IMR-90 (cell line): ENCODE results near the gene TCF7L2. TPM values are rescaled to one million over a fixed set of nuclear protein-coding genes. Genes with fewer than 3 reads are reported as not detected.

ENCODE experiments used
- ATAC-seq: fragments of 200-7000 bp; cut with Tn5 transposase; 2 replicates; pipeline ENCODE4 v1.9.1; 2020; ENCODE audit warnings: low read depth, mild to moderate bottlenecking, moderate library complexity
- BruUV-seq: library from RNA; stranded (reverse); fragments of 400-500 nt; replicated peaks from 2 replicates; lab custom pipeline; 2021; lab: Mats Ljungman, UMichigan
- CTCF ChIA-PET: fragments of 300-600 bp; formaldehyde crosslinking; extraction: SDS; loops from one replicate; lab custom pipeline; 2021; ENCODE audit warnings: antibody characterized with exemption; lab: Yijun Ruan, JAX
- POLR2A ChIA-PET: fragments of 300-600 bp; sonication (Branson Sonifier 250); formaldehyde crosslinking; loops from one replicate; lab custom pipeline; 2022; ENCODE audit warnings: antibody characterized with exemption; ENCODE audit not compliant: unreplicated experiment; lab: Charles Lee
- DNase-seq: peaks from one replicate; pipeline ENCODE4 v3.0.0; 2013
- H2AFZ ChIP-seq: replicated peaks from 2 replicates; pipeline ENCODE3; 2013; ENCODE audit warnings: low read length, mild to moderate bottlenecking; ENCODE audit not compliant: poor library complexity
- H2AK5ac ChIP-seq: 2 replicates; pipeline ENCODE4 v1.6.1; 2013; ENCODE audit warnings: low read depth, low read length, inconsistent platforms
- H2AK9ac ChIP-seq: replicated peaks from 2 replicates; pipeline ENCODE3; 2013; ENCODE audit warnings: mild to moderate bottlenecking, low read depth, low read length, moderate library complexity; ENCODE audit not compliant: poor library complexity
- H2BK120ac ChIP-seq: 2 replicates; pipeline ENCODE4 v1.6.1; 2013; ENCODE audit warnings: low read depth, low read length, inconsistent platforms
- H2BK15ac ChIP-seq: 3 replicates; pipeline ENCODE4 v1.6.1; 2013; ENCODE audit warnings: low read depth, low read length, inconsistent platforms
- H2BK20ac ChIP-seq: 2 replicates; pipeline ENCODE4 v1.6.1; 2013; ENCODE audit warnings: low read depth, mild to moderate bottlenecking, inconsistent platforms, low read length, moderate library complexity
- H2BK5ac ChIP-seq: 2 replicates; pipeline ENCODE4 v1.6.1; 2013; ENCODE audit warnings: mild to moderate bottlenecking, low read depth, low read length, inconsistent platforms; ENCODE audit not compliant: poor library complexity, severe bottlenecking
- H3K14ac ChIP-seq: replicated peaks from 2 replicates; pipeline ENCODE4 v1.6.1; 2013; ENCODE audit warnings: low read depth, low read length, inconsistent platforms
- H3K18ac ChIP-seq: 2 replicates; pipeline ENCODE4 v1.6.1; 2013; ENCODE audit warnings: low read depth, low read length, control low read depth
- H3K23ac ChIP-seq: 2 replicates; pipeline ENCODE4 v1.6.1; 2013; ENCODE audit warnings: low read depth, low read length, inconsistent platforms
- H3K27ac ChIP-seq: 2 replicates; pipeline ENCODE4 v1.5.1; 2013; ENCODE audit warnings: mild to moderate bottlenecking, control low read depth, low read length; ENCODE audit not compliant: insufficient read depth
- H3K27me3 ChIP-seq: 2 replicates; pipeline ENCODE4 v1.6.1; 2013; ENCODE audit warnings: low read length; ENCODE audit not compliant: control insufficient read depth, insufficient read depth
- H3K36me3 ChIP-seq: 2 replicates; pipeline ENCODE4 v1.6.1; 2013; ENCODE audit warnings: low read length, mixed read lengths; ENCODE audit not compliant: control insufficient read depth, insufficient read depth
- H3K4ac ChIP-seq: 2 replicates; pipeline ENCODE4 v1.6.1; 2013; ENCODE audit warnings: low read depth, low read length, inconsistent platforms
- H3K4me1 ChIP-seq: 2 replicates; pipeline ENCODE4 v1.6.1; 2013; ENCODE audit warnings: low read length, mixed read lengths; ENCODE audit not compliant: control insufficient read depth, insufficient read depth
- H3K4me2 ChIP-seq: 2 replicates; pipeline ENCODE4 v1.6.1; 2013; ENCODE audit warnings: low read depth, mild to moderate bottlenecking, control low read depth, low read length, moderate library complexity
- H3K4me3 ChIP-seq: 2 replicates; pipeline ENCODE4 v1.5.1; 2013; ENCODE audit warnings: low read depth, mild to moderate bottlenecking, control low read depth, low read length, moderate library complexity; ENCODE audit not compliant: insufficient read depth
- H3K56ac ChIP-seq: 2 replicates; pipeline ENCODE4 v1.6.1; 2013; ENCODE audit warnings: low read length, inconsistent platforms; ENCODE audit not compliant: insufficient read depth; ENCODE audit errors: extremely low read depth
- H3K79me1 ChIP-seq, 2 experiments: 2 replicates each; pipeline ENCODE4 v1.6.1; 2013; ENCODE audit warnings: low read length in 2 of 2, inconsistent platforms in 1 of 2, low read depth in 1 of 2
- H3K9ac ChIP-seq: 2 replicates; pipeline ENCODE4 v1.6.1; 2013; ENCODE audit warnings: low read depth, low read length, control low read depth
- H3K9me1 ChIP-seq: 2 replicates; pipeline ENCODE4 v1.6.1; 2013; ENCODE audit warnings: low read length, inconsistent platforms; ENCODE audit not compliant: insufficient read depth
- H3K9me3 ChIP-seq: 2 replicates; pipeline ENCODE4 v1.6.1; 2013; ENCODE audit warnings: low read length; ENCODE audit not compliant: control insufficient read depth, insufficient read depth
- H4K20me1 ChIP-seq: 2 replicates; pipeline ENCODE4 v1.6.1; 2013; ENCODE audit warnings: low read length, inconsistent platforms; ENCODE audit not compliant: insufficient read depth
- H4K5ac ChIP-seq: 2 replicates; pipeline ENCODE4 v1.6.1; 2013; ENCODE audit warnings: mild to moderate bottlenecking, low read depth, low read length, control low read depth
- H4K8ac ChIP-seq, 2 experiments: 2 replicates each; pipeline ENCODE4 v1.6.1; 2013; ENCODE audit warnings: low read depth in 2 of 2, low read length in 2 of 2, control low read depth in 1 of 2, inconsistent platforms in 1 of 2
- H4K91ac ChIP-seq: 2 replicates; pipeline ENCODE4 v1.6.1; 2013; ENCODE audit warnings: low read depth, low read length, inconsistent platforms; ENCODE audit not compliant: insufficient read depth
- CEBPB ChIP-seq: IDR thresholded peaks from 2 replicates; pipeline ENCODE4 v1.6.1; 2012; ENCODE audit warnings: low read depth, low read length, improper control_type of control experiment
- CHD1 ChIP-seq: IDR thresholded peaks from 2 replicates; pipeline ENCODE4 v1.6.1; 2012; ENCODE audit warnings: low read depth, low read length, improper control_type of control experiment
- MAFK ChIP-seq: IDR thresholded peaks from 2 replicates; pipeline ENCODE4 v1.6.1; 2012; ENCODE audit warnings: low read depth, low read length, improper control_type of control experiment
- MAZ ChIP-seq: IDR thresholded peaks from 2 replicates; pipeline ENCODE4 v1.6.1; 2012; ENCODE audit warnings: low read depth, mild to moderate bottlenecking, low read length, improper control_type of control experiment, moderate library complexity, borderline replicate concordance
- MXI1 ChIP-seq: IDR thresholded peaks from 2 replicates; pipeline ENCODE4 v1.6.1; 2012; ENCODE audit warnings: low read depth, mild to moderate bottlenecking, low read length, moderate library complexity, borderline replicate concordance
- NFE2L2 ChIP-seq: fragments of 150-350 bp; IDR thresholded peaks from 2 replicates; pipeline ENCODE4 v1.6.1; 2016; ENCODE audit warnings: low read depth, mild to moderate bottlenecking, low read length
- RAD21 ChIP-seq: IDR thresholded peaks from 2 replicates; pipeline ENCODE4 v1.6.1; 2012; ENCODE audit warnings: low read length, improper control_type of control experiment
- RFX5 ChIP-seq: IDR thresholded peaks from 2 replicates; pipeline ENCODE4 v1.8.0; 2012; ENCODE audit warnings: low read depth, mild to moderate bottlenecking, low read length, moderate library complexity
- SMC3 ChIP-seq: fragments of 150-350 bp; IDR thresholded peaks from 2 replicates; pipeline ENCODE4 v1.6.1; 2016; ENCODE audit warnings: low read depth, mild to moderate bottlenecking, antibody characterized with exemption, low read length, moderate library complexity
- WGBS, 2 experiments: methylation state at CpG; one replicate each; pipeline versions ENCODE4 v1.1.5 to v1.1.7; 2013; ENCODE audit warnings: missing lambda C conversion rate in 2 of 2; ENCODE audit not compliant: insufficient read length in 1 of 2; ENCODE audit errors: extremely low coverage in 2 of 2; 5-methylcytosine and 5-hydroxymethylcytosine counted together
- dilution Hi-C: fragments of 300-500 bp; cut with HindIII; formaldehyde crosslinking; loops from one replicate; pipeline ENCODE4 v1.14.3; 2018; ENCODE audit warnings: low sequenced_read_pairs; ENCODE audit not compliant: unreplicated experiment
- in situ Hi-C: fragments of 300-500 bp; cut with MboI; formaldehyde crosslinking; loops from 3 replicates; pipeline ENCODE4 v1.14.3; 2019; ENCODE audit warnings: low sequenced_read_pairs, inconsistent platforms, mixed read lengths
- intact Hi-C: fragments of 100-400 bp; cut with micrococcal nuclease; formaldehyde crosslinking; loops from 2 replicates; pipeline ENCODE4 v1.10.0; 2022
- polyA plus RNA-seq, 3 experiments: library from polyadenylated mRNA; depleted of rRNA; stranded (reverse); fragments of >200 nt; gene quantifications; 2 replicates each; pipeline ENCODE4 v1.2.3, GENCODE V29; 2012; ENCODE audit warnings: low replicate concordance in 1 of 3
- total RNA-seq: library from RNA; depleted of rRNA; stranded (reverse); fragments of >200 nt; gene quantifications from 2 replicates; pipeline ENCODE4 v1.2.3, GENCODE V29; 2012
- TF ChIP-seq, protein P1 (sequence below): conservative IDR thresholded peaks from 2 replicates; pipeline ENCODE4 v1.5.1; 2012; ENCODE audit warnings: mild to moderate bottlenecking, low read depth, low read length, improper control_type of control experiment
- TF ChIP-seq, protein P2 (sequence below): fragments of 150-350 bp; IDR thresholded peaks from 2 replicates; pipeline ENCODE4 v1.6.1; 2016; ENCODE audit warnings: low read depth, mild to moderate bottlenecking, low read length, moderate library complexity, borderline replicate concordance
- TF ChIP-seq, protein P3 (sequence below): fragments of 150-350 bp; IDR thresholded peaks from 2 replicates; pipeline ENCODE4 v1.6.1; 2017; ENCODE audit warnings: mild to moderate bottlenecking, antibody characterized with exemption, low read length, low read depth

Gene TCF7L2
- total and polyA plus RNA-seq, 2 of the 4 experiments (the other 2 are of a cell fraction), result 1.3 to 12.2 TPM

DNA sequence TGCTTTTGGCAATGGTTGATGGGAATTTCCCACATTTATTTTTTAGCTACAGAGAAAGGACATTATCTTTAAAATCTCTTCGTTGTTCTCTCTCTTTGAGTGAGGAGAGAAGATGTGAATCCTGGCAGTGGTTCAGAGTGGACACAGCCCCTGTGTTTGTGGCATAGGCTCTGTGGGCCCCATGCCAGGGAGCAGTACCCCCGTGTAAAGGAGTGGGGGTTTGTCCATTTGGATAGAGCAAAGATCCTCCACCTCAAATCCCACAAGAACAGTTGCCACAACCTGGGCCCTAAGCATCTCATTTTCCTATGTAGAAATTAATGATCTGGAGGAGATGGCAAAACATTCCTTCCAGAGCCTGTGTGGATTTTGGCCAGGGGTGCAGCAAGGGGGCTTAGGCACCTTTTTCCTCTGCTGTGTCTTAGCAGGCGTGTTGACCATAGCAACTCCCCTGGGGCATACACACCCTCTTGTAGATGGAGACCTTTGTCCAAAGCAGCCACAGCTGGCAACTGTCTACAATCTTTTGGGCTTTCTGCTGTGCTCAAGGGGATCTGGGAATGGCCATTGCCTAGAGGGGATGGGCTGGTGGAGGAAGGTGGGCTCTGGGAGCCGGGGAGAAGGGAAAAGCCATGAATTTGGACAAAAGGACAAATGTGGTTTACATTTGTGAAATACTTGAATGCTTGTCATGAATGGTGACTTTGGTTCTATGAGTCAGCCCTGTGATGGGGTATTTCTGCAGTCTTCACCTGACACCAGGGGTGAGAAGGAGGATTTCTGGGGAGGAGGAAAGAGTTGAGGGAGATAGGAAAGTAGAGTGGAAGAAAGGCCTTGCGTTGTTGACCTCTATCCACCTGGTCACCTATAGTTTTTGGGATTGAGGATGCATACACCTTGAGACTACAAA is 92.0 kb downstream of the TCF7L2 start (continued):
- no peak for TF ChIP-seq NFE2L2

DNA sequence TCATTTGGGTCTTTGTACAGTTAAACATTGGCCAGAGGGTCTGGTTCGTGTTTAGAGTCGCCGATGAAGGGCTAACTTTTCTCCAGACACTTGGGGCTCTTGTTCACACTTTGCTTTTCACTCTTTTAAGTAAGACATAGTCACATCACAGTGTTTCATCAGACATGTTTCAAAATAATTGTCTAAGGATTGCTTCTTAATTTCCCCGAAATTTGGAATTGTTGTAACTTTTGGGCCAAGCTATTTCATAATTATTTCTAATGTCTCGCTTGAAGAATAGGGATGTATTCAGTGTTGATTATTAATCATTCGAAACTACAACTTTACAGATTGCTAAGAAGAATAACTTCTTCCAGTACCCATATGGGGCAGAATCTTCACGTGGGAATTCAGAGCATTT is 92.8 kb downstream of the TCF7L2 start:
- in situ Hi-C loops (no loop called here), dilution Hi-C loops (no loop called here), intact Hi-C loops (no loop called here)
- Histone ChIP-seq H3K23ac (no peak overlapping the region), H2BK5ac (no peak overlapping the region), H3K56ac (no peak overlapping the region), H3K14ac (no peak overlapping the region), H4K91ac (no peak overlapping the region), H3K27ac (no peak overlapping the region), H3K18ac (no peak overlapping the region), H2BK15ac (no peak overlapping the region), H4K20me1 (peaks cover 43% of the 10 kb centered on the region), H2BK20ac (no peak overlapping the region), H3K36me3 (peaks cover 5% of the 10 kb centered on the region; the same call in 1 of the 2 replicates), H3K9me3 (no peaks in the 10 kb centered on the region), H2BK120ac (no peak overlapping the region), H2AFZ (no peak overlapping the region), H3K4me3 (no peak overlapping the region), H3K79me1 (peaks cover 41 to 44% of the 10 kb centered on the region in 2 experiments), H2AK5ac (no peak overlapping the region), H3K4ac (no peak overlapping the region), H4K8ac (no peak overlapping the region), H2AK9ac (no peak overlapping the region), H3K9me1 (peaks cover 20% of the 10 kb centered on the region), H3K4me1 (peaks cover 21% of the 10 kb centered on the region), H4K5ac (no peak overlapping the region), H3K27me3 (no peaks in the 10 kb centered on the region), H3K4me2 (no peak overlapping the region), H3K9ac (no peak overlapping the region)
- ChIA-PET CTCF (no interaction called here), POLR2A (no interaction called here)
- ATAC-seq, result no peak
- no TSS peak for BruUV-seq
- no CpG with 5 or more reads among the region's 7 CpGs for WGBS, 2 experiments
- no peak for DNase-seq
- TF ChIP-seq CHD1 (no peak), RFX5 (no peak), MAFK (no peak), MAZ (no peak), RAD21 (no peak), SMC3 (no peak), MXI1 (no peak), CEBPB (no peak)
- TF ChIP-seq, protein P1, sequence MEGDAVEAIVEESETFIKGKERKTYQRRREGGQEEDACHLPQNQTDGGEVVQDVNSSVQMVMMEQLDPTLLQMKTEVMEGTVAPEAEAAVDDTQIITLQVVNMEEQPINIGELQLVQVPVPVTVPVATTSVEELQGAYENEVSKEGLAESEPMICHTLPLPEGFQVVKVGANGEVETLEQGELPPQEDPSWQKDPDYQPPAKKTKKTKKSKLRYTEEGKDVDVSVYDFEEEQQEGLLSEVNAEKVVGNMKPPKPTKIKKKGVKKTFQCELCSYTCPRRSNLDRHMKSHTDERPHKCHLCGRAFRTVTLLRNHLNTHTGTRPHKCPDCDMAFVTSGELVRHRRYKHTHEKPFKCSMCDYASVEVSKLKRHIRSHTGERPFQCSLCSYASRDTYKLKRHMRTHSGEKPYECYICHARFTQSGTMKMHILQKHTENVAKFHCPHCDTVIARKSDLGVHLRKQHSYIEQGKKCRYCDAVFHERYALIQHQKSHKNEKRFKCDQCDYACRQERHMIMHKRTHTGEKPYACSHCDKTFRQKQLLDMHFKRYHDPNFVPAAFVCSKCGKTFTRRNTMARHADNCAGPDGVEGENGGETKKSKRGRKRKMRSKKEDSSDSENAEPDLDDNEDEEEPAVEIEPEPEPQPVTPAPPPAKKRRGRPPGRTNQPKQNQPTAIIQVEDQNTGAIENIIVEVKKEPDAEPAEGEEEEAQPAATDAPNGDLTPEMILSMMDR, result no peak
- TF ChIP-seq, protein P2, sequence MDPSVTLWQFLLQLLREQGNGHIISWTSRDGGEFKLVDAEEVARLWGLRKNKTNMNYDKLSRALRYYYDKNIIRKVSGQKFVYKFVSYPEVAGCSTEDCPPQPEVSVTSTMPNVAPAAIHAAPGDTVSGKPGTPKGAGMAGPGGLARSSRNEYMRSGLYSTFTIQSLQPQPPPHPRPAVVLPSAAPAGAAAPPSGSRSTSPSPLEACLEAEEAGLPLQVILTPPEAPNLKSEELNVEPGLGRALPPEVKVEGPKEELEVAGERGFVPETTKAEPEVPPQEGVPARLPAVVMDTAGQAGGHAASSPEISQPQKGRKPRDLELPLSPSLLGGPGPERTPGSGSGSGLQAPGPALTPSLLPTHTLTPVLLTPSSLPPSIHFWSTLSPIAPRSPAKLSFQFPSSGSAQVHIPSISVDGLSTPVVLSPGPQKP, result no peak
- TF ChIP-seq, protein P3, sequence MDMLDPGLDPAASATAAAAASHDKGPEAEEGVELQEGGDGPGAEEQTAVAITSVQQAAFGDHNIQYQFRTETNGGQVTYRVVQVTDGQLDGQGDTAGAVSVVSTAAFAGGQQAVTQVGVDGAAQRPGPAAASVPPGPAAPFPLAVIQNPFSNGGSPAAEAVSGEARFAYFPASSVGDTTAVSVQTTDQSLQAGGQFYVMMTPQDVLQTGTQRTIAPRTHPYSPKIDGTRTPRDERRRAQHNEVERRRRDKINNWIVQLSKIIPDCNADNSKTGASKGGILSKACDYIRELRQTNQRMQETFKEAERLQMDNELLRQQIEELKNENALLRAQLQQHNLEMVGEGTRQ, result no peak
